Measurements from ENCODE around the gene ADCY7.

ADCY7 gene

GRCh38 chr16:50248845-50249244, 17.5 kb upstream of the ADCY7 start:
- DNase-seq (ENCODE audit: extremely low read depth, low read depth) = no peak
- H3K4me3 ChIP-seq (replicated peaks; ENCODE audit: low read depth, low read length) = no peak overlapping the region
- TF ChIP-seq CTCF (IDR thresholded peaks at IDR 0.05; ENCODE audit: low read depth, low read length, missing control alignments) = no peak

- no peak for TF ChIP-seq CTCF (IDR thresholded peaks at IDR 0.05; ENCODE audit: low read depth, low read length, missing control alignments)
- no peak overlapping the region for H3K4me3 ChIP-seq (replicated peaks; ENCODE audit: low read depth, low read length)
- DNase-seq (ENCODE audit: extremely low read depth, low read depth) = no peak
Measured at GRCh38 chr16:50251375-50252081, 14.8 kb upstream of the ADCY7 start.

- DNase-seq (ENCODE audit: extremely low read depth, low read depth) = no peak
- no peak for TF ChIP-seq CTCF (IDR thresholded peaks at IDR 0.05; ENCODE audit: low read depth, low read length, missing control alignments)
- H3K4me3 ChIP-seq (replicated peaks; ENCODE audit: low read depth, low read length) = no peak overlapping the region
Measured at GRCh38 chr16:50252082-50252611, 14.2 kb upstream of the ADCY7 start.

- DNase-seq (ENCODE audit: extremely low read depth, low read depth) = no peak
Measured at GRCh38 chr16:50252874-50253513, 13.4 kb upstream of the ADCY7 start.

GRCh38 chr16:50253514-50253910, 12.8 kb upstream of the ADCY7 start:
- TF ChIP-seq CTCF (IDR thresholded peaks at IDR 0.05; ENCODE audit: low read depth, low read length, missing control alignments) = no peak
- no peak overlapping the region for H3K4me3 ChIP-seq (replicated peaks; ENCODE audit: low read depth, low read length)
- DNase-seq (ENCODE audit: extremely low read depth, low read depth) = no peak

More at GRCh38 chr16:50252874-50253513, 13.4 kb upstream of the ADCY7 start:
- no peak overlapping the region for H3K4me3 ChIP-seq (replicated peaks; ENCODE audit: low read depth, low read length)
- TF ChIP-seq CTCF (IDR thresholded peaks at IDR 0.05; ENCODE audit: low read depth, low read length, missing control alignments) = no peak

GRCh38 chr16:50254072-50254471, 12.3 kb upstream of the ADCY7 start:
- H3K4me3 ChIP-seq (replicated peaks; ENCODE audit: low read depth, low read length) = no peak overlapping the region
- no peak for TF ChIP-seq CTCF (IDR thresholded peaks at IDR 0.05; ENCODE audit: low read depth, low read length, missing control alignments)
- DNase-seq (ENCODE audit: extremely low read depth, low read depth) = no peak
